GM19023 (cell line): ENCODE data around the gene ADAM8.

Source experiments
- ATAC-seq: cut with Tn5 transposase; IDR thresholded peaks from one replicate; pipeline ENCODE4 v1.9.1; 2021; ENCODE audit warnings: mild to moderate bottlenecking, moderate library complexity; ENCODE audit not compliant: unreplicated experiment

Gene ADAM8

DNA sequence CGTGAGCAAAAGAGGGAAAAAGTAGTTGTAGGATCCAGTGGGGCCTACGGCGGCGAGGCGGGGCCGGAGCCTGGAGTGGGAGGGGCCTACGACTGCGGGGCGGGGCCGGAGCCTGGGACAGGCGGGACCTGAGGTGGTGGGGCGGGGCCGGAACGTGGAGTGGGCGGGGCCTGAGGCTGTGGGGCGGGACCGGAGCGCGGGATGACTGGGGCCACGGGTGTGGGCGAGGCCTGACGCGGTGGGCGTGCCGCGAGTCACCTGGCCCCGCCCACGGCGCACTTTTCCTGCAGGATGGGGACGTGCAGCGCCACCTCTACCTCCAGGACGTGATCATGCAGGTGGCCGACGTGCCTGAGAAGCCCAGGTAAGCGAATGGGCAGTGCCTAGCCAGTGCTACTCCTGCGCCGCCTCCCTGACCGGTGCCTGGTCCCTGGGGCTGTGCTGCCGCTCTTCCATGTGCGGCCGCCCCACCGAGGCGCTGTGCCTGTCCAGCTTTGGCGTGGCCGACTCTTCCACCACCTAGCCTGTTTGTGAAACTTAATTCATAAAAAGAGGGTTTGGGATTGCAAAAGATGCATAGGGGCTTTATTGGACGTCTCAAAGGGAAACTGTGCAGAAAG lies 32.5 kb upstream of the ADAM8 start:
- ATAC-seq, result peak; percentile 78

GRCh38 chr10:133308421-133309099 lies 31.9 kb upstream of the ADAM8 start, which contains the start of the genes TUBGCP2 and ZNF511:
Gene TUBGCP2, minus strand, starts transcription at chr10:133308872. Its CDS starts 5,931 bp downstream, at chr10:133302941.
Gene ZNF511, plus strand, starts transcription at chr10:133308914. Its CDS starts 30 bp downstream, at chr10:133308944.
- ATAC-seq, result peak; percentile 79

GRCh38 chr10:133307776-133308420 lies 31.2 kb upstream of the ADAM8 start:
- ATAC-seq, result no peak

GRCh38 chr10:133306941-133307379 lies 30.3 kb upstream of the ADAM8 start:
- no peak for ATAC-seq

GRCh38 chr10:133306097-133306476 lies 29.4 kb upstream of the ADAM8 start:
- no peak for ATAC-seq

DNA sequence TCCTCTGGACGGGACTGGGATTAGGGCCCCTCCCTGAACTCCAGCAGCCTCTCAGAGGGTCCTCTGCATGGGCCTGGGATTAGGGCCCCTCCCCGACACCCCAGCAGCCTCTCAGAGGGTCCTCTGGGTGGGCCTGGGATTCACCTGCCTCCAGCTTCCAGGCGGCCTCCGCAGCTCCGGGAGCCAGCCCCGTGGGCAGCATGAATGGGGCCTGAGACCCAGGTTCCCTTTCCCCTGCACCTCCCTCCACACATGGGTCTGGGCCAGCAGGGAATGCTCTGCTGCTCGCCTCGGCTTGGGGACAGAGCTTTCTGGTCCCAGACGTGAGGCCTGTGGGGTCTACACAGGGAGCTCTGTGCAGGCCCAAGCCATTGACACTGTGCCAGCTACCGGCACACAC lies 26.5 kb upstream of the ADAM8 start:
- no peak for ATAC-seq

GRCh38 chr10:133302230-133302629 lies 25.6 kb upstream of the ADAM8 start:
- ATAC-seq, result no peak

GRCh38 chr10:133299738-133300137 lies 23.1 kb upstream of the ADAM8 start:
- ATAC-seq, result no peak

DNA sequence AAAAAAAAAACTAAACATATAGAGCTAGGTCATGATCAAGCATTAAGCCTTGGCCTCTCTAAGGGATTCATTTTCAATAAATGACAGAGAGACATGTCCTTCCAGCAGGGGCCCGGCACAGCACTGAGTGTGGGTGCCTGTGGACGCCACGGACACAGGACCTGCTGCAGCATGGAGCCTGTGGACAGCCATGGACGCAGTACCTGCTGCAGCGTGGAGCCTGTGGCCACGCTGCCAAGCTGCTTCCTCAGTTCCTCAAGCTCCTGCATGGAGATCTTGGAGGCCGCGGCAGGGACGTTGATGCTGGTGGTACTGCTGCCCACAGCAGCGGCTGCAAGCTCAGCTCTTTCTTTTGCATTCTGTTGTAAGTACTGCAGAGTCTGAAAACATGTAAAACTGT lies 22.6 kb upstream of the ADAM8 start:
- ATAC-seq, result no peak

- no peak for ATAC-seq
These were observed 21.8 kb upstream of the ADAM8 start for GRCh38 chr10:133298466-133298865.

DNA sequence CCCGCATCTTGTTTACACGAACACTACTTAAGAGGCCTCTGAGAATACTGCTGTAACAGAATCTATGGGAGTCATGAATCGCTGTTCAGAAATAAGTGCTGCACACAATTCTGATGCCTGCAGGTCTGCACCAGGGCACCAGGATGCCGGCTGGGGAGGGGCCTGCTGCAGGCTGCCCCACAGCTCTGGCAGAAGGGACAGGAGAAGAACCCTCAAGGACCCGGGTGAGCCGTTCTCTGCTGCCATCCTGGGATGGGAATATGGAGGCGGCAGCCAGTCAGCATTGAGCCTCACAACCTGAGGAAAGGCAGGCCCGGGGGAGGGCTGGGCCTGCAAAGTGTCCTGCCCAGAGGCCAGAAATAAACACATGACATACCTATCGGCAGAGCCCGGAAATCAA lies 20.8 kb upstream of the ADAM8 start:
- ATAC-seq, result no peak

DNA sequence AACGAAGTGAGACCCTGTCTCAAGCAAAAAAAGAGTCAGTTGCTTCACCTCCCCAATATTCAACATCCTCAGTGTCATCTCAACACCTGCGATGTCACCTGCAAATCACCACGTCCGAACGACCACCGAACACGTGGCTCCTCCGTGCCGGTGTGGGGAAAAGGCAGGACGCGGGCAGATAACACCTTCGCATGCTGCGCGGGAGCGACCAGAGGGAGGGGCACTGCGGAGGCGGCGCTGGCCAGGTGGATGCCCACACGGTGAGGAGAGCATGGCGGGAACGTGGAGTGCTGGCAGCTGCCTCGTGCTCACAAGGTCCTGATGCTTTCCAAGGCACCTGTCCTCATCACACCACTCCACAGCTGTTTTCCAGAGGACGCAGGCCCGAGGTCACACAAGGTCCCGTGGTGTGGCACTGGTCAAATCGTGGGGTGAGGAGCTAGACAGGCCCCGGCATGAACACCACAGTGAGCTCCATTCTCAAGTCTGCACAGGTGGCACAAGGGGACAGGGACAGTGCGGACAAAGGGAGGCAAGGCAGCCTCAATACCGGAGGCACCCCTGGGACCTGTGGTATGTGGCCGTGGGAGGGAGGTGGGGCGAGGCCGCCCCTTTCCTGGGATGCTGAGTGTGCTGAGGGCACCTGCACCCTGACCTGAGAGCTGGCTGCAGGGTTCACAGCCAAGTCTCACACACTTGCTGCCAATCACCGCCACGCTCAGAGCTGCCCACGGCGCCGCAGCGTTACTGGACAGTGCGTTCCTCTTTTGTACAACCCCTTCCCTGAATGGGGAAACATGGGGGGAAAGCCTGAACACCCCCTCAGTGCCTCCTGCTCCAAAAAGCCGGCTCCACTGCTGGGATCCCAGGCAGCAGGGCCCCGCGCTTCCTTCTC lies 19.0 kb upstream of the ADAM8 start:
- ATAC-seq, result no peak

DNA sequence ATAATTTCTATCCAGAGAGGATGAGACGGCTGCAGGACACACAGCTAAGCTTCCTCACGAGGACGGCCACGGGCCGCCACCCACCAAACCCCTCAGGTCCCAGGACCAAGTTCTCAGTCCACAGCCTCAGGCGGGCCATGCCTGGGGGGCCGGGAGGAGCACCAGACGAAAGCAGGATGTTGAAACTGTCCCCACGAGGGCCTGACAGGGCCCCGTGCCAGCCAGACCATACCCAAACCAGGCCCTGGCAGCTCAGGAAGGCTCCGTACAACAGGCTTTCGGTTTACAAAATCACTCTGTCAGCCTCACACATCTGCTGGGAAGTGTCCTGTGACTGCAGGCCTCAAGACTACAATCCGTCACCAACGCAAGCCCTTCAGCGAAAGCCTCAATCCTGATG lies 17.5 kb upstream of the ADAM8 start:
- no peak for ATAC-seq

GRCh38 chr10:133293810-133294119 lies 17.1 kb upstream of the ADAM8 start:
- ATAC-seq, result no peak

DNA sequence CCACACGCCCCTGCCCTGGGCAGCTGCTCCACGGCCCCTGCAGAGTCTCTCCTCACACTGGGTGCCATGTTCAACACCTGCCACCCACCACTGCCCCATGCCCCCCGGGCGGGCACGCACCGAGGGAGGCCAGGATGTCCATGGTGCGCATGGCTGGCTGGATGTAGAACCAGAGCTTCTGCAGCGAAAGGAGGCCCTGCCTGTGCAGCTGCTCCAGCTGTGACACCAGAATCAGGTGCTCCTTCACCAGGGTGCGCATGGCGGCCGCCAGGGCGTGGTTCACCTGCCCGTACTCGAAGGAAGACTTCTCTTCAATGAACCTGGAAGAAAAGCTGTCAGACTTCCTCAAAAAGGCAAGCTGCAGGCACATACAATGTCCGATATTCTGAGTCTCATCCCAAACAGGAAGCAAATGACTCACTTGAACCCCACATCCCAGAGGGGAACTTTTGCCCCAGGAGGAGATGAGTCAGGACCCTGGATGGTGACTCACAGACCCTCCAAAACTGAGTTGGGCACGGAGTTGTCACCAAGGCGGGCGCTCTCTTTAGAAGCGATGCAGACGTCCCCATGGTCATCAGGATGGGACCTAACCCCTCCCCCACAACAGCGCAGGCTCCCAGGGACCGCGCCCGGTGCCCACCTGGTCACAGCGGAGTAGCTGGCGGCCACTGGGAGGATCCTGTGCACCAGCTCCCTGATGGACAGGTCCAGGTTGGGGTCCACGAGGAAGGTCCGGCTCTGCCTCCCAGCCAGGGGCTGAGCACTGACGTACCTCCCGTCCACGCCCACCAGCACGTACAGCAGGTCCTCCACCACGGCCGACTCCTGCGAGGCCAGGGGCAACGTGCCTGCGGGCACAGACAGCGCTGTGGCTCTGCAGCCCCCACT lies 16.5 kb upstream of the ADAM8 start:
- no peak for ATAC-seq

DNA sequence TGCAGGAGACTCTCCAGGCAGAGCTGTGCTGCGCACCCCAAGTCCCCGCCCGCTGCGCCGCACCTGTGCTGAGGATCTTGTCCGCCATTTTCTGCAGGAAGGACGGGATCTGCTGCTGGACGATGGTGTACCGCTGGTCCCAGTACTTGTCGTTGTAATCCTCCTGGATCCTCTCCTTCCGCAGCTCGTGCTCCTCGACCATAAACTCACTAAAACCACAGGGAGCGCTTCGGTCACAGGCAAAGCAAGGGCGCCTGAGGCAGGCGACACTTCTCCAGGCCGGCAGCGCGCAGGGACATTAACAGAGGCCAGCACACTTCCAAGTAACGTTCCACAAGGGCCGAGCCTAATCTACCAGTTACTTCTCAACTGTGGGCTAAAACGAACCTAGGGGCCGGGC lies 13.1 kb upstream of the ADAM8 start:
- ATAC-seq, result no peak

DNA sequence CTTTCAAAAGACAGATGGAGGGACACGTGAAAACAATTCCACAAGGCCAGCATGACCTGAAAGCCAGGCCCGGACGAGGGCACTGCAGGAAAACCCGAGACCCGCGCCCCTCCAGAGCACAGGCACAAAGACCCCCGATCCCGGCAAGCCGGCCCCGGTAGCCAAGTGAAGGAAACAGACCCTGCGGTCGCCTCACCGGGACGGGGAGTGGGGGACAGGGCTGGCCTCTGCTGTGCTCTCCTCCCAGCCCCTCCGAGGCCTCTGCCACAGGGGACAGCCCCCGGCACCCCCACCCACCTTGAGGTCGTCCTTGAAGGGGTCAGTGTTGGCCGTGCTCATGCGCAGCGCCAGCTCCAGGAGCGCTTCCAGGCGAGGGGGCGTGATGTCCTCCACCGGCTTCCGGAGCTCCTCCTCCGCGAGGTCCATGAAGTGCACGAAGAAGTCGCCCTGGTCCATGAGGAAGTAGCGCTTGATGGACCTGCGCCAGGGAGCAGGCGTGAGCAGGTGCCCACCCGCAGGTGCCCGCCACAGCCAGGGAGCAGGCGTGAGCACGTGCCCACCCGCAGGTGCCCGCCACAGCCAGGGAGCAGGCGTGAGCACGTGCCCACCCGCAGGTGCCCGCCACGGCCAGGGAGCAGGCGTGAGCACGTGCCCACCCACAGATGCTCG lies 11.3 kb upstream of the ADAM8 start:
- no peak for ATAC-seq

- no peak for ATAC-seq
These were observed 9.7 kb upstream of the ADAM8 start for GRCh38 chr10:133286366-133286765.

GRCh38 chr10:133285217-133285616 lies 8.5 kb upstream of the ADAM8 start:
- no peak for ATAC-seq

DNA sequence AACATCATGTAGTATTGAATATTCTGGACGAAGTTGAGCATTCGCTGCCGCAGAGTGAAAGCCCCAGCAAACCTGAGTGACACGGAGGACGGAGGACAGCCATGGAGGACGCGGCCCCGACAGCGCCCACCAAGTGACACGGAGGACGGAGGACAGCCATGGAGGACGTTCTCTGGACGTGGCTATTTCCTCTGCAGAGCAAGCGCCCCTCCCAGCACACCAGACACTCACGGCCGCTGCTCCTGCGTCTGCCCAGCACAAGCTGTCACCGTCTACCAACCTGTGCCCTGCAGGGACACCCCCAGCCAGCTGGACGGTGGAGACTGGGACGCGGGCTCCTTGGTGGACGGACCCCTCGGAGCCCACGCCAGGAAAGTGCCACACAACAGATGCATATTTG lies 7.3 kb upstream of the ADAM8 start:
- no peak for ATAC-seq
